AG10803 (cell line): ENCODE measurements around the gene FBXO42.
"Not testable (repeated sequence)": the region's sequence is repeated elsewhere in the genome, so short reads cannot be mapped to it uniquely, and the experiment has no call there.

Source experiments
- DNase-seq: peaks from one replicate; pipeline ENCODE4 v3.0.0; 2010; ENCODE audit warnings: low read depth
- H3K4me3 ChIP-seq: 2 replicates; pipeline ENCODE4 v1.5.1; 2011; ENCODE audit warnings: mild to moderate bottlenecking, low read length, control low read depth
- CTCF ChIP-seq: conservative IDR thresholded peaks from 2 replicates; pipeline ENCODE4 v1.5.1; 2011; ENCODE audit warnings: mild to moderate bottlenecking, low read length, control low read depth, inconsistent platforms

Gene FBXO42

GRCh38 chr1:16231331-16232315, 120.7 kb downstream of the FBXO42 start:
- no peak for DNase-seq
- TF ChIP-seq CTCF = no peak
- H3K4me3 ChIP-seq = no peak overlapping the region

- H3K4me3 ChIP-seq = no peak overlapping the region
- no peak for DNase-seq
- TF ChIP-seq CTCF = no peak
Observed at GRCh38 chr1:16230744-16231143, 121.5 kb downstream of the FBXO42 start.

- no peak for TF ChIP-seq CTCF
- H3K4me3 ChIP-seq = no peak overlapping the region
- DNase-seq = no peak
Observed at GRCh38 chr1:16229976-16230740, 122.1 kb downstream of the FBXO42 start.

GRCh38 chr1:16226490-16227179, 125.6 kb downstream of the FBXO42 start:
- no peak for TF ChIP-seq CTCF
- no peak for DNase-seq
- no peak overlapping the region for H3K4me3 ChIP-seq

GRCh38 chr1:16226129-16226489, 126.2 kb downstream of the FBXO42 start:
- DNase-seq = no peak
- no peak overlapping the region for H3K4me3 ChIP-seq
- TF ChIP-seq CTCF = no peak

GRCh38 chr1:16224472-16224871, 127.8 kb downstream of the FBXO42 start:
- no peak for DNase-seq
- no peak for TF ChIP-seq CTCF
- no peak overlapping the region for H3K4me3 ChIP-seq

GRCh38 chr1:16222716-16223115, 129.6 kb downstream of the FBXO42 start:
- H3K4me3 ChIP-seq, DNase-seq: not testable (repeated sequence)
